GM12878 (cell line): Measurements from ENCODE around the gene SSBP1. TPM values are rescaled to one million over a fixed set of nuclear protein-coding genes. Genes with fewer than 3 reads are reported as not detected.

Experiments used
- ATAC-seq: fragments of 200-7000 bp; cut with Tn5 transposase; 3 replicates; pipeline ENCODE4 v1.9.1; 2020; ENCODE audit warnings: mild to moderate bottlenecking, moderate library complexity
- BruUV-seq: library from RNA; stranded (reverse); fragments of 400-500 nt; replicated peaks from 2 replicates; lab custom pipeline; 2021; lab: Mats Ljungman, UMichigan
- CTCF ChIA-PET: fragments of 300-600 bp; sonication (Branson Sonifier 250); formaldehyde crosslinking; extraction: SDS; loops from one replicate; lab custom pipeline; 2021; ENCODE audit warnings: inconsistent platforms; lab: Yijun Ruan, JAX
- POLR2A ChIA-PET: fragments of 350-600 bp; formaldehyde crosslinking; extraction: SDS; loops from one replicate; lab custom pipeline; 2021; ENCODE audit warnings: inconsistent platforms; lab: Charles Lee
- RAD21 ChIA-PET: fragments of 300-600 bp; sonication (Branson Sonifier 250); formaldehyde crosslinking; loops from one replicate; lab custom pipeline; 2023; ENCODE audit warnings: antibody characterized with exemption; ENCODE audit not compliant: unreplicated experiment; lab: Charles Lee
- SMC1A ChIA-PET: fragments of 300-600 bp; sonication (Branson Sonifier 250); formaldehyde crosslinking; loops from one replicate; lab custom pipeline; 2023; ENCODE audit not compliant: unreplicated experiment, uncharacterized antibody; lab: Charles Lee
- DNase-seq: peaks from one replicate; pipeline ENCODE4 v3.0.0-alpha.2; 2011; ENCODE audit warnings: low read depth, low spot score
- FAIRE-seq: peaks from 3 replicates; lab custom pipeline; 2011; peaks lifted over from hg19 to GRCh38; lab: Jason Lieb, UNC
- H2AFZ ChIP-seq: 2 replicates; pipeline ENCODE4 v1.6.0; 2011; ENCODE audit warnings: low read depth, low read length, control low read depth; ENCODE audit not compliant: control insufficient read depth
- H3K27ac ChIP-seq: 2 replicates; pipeline ENCODE4 v1.5.1; 2011; ENCODE audit warnings: control low read depth; ENCODE audit not compliant: control insufficient read depth, insufficient read depth
- H3K27me3 ChIP-seq, 2 experiments: replicated peaks in 1 of 2; 2 replicates each; pipeline versions ENCODE4 v1.6.0 to v1.6.1; 2011; ENCODE audit warnings: low read length in 1 of 2; ENCODE audit not compliant: control insufficient read depth in 2 of 2, insufficient read depth in 2 of 2
- H3K36me3 ChIP-seq, 2 experiments: 2 replicates each; pipeline ENCODE4 v1.5.1; 2011; ENCODE audit warnings: low read length in 1 of 2; ENCODE audit not compliant: control insufficient read depth in 2 of 2, insufficient read depth in 2 of 2
- H3K4me1 ChIP-seq: 2 replicates; pipeline ENCODE4 v1.6.1; 2011; ENCODE audit warnings: mild to moderate bottlenecking, low read length, moderate library complexity, mixed read lengths; ENCODE audit not compliant: control insufficient read depth, insufficient read depth
- H3K4me2 ChIP-seq: 2 replicates; pipeline ENCODE4 v1.6.0; 2011; ENCODE audit warnings: control low read depth; ENCODE audit not compliant: control insufficient read depth, insufficient read depth
- H3K4me3 ChIP-seq: fragments of 200-600 bp; sonication (generic); 2 replicates; pipeline ENCODE4 v1.5.1; 2016
- H3K79me2 ChIP-seq: 2 replicates; pipeline ENCODE4 v1.6.0; 2011; ENCODE audit warnings: low read length; ENCODE audit not compliant: control insufficient read depth, insufficient read depth
- H3K9ac ChIP-seq: 2 replicates; pipeline ENCODE4 v1.8.0; 2011; ENCODE audit warnings: low read length, control low read depth, mixed read lengths; ENCODE audit not compliant: control insufficient read depth, insufficient read depth
- H3K9me3 ChIP-seq: replicated peaks from 3 replicates; pipeline ENCODE4 v1.5.1; 2011; ENCODE audit warnings: mild to moderate bottlenecking, low read length; ENCODE audit not compliant: control insufficient read depth, insufficient read depth
- H4K20me1 ChIP-seq: 2 replicates; pipeline ENCODE4 v1.6.0; 2011; ENCODE audit not compliant: control insufficient read depth, insufficient read depth
- BRCA1 ChIP-seq: IDR thresholded peaks from 2 replicates; pipeline ENCODE4 v1.6.1; 2011; ENCODE audit warnings: low read depth, low read length, improper control_type of control experiment
- JUNB ChIP-seq: IDR thresholded peaks from 2 replicates; pipeline ENCODE4 v1.6.1; 2016; ENCODE audit warnings: antibody characterized with exemption, mild to moderate bottlenecking
- MEF2A ChIP-seq: IDR thresholded peaks from 2 replicates; pipeline ENCODE4 v1.6.1; 2011; ENCODE audit warnings: low read depth, mild to moderate bottlenecking, low read length, moderate library complexity; ENCODE audit not compliant: insufficient read depth
- NR2C2 ChIP-seq: IDR thresholded peaks from 2 replicates; pipeline ENCODE4 v1.6.1; 2011; ENCODE audit warnings: borderline replicate concordance, low read depth; ENCODE audit not compliant: control insufficient read depth, insufficient read length
- SMAD5 ChIP-seq: IDR thresholded peaks from 2 replicates; pipeline ENCODE4 v1.6.1; 2016; ENCODE audit warnings: antibody characterized with exemption, low read depth
- SUZ12 ChIP-seq: fragments of 200-600 bp; sonication (generic); IDR thresholded peaks from one replicate; pipeline ENCODE4 v1.6.1; 2018; ENCODE audit warnings: antibody characterized with exemption, mild to moderate bottlenecking; ENCODE audit not compliant: unreplicated experiment
- WRNIP1 ChIP-seq: IDR thresholded peaks from 2 replicates; pipeline ENCODE4 v1.6.1; 2011; ENCODE audit warnings: low read depth, low read length, improper control_type of control experiment, borderline replicate concordance
- WGBS: methylation state at CpG from one replicate; pipeline ENCODE4 v1.1.6; 2016; ENCODE audit warnings: low lambda C conversion rate; ENCODE audit not compliant: insufficient replicate concordance, insufficient coverage; ENCODE audit errors: missing lambda C conversion rate; 5-methylcytosine and 5-hydroxymethylcytosine counted together
- in situ Hi-C: fragments of 300-500 bp; cut with MboI; formaldehyde crosslinking; loops from 9 replicates; pipeline ENCODE4 v1.14.3; 2018; ENCODE audit warnings: mixed read lengths
- intact Hi-C: fragments of 100-400 bp; cut with micrococcal nuclease; formaldehyde crosslinking; loops from one replicate; pipeline ENCODE4 v1.14.2; 2022; ENCODE audit not compliant: unreplicated experiment
- polyA plus RNA-seq, 11 experiments: library from polyadenylated mRNA; depleted of rRNA in 4 of 11; unstranded in 6 of 11; stranded (reverse) in 5 of 11; fragments of >200 nt; fragmentation: Nextera tagmentation in 4 of 11; fragmentation: Illumina TruSeq in 1 of 11; extraction: Ambion mirVana in 4 of 11; extraction: Trizol in 1 of 11; gene quantifications; 1 replicate in 1 of 11; 2 replicates in 10 of 11; pipeline versions ENCODE4 v1.2.1 to v1.2.3, GENCODE V29; 2011 to 2016; ENCODE audit warnings: inconsistent platforms in 2 of 11, missing spikeins in 2 of 11, low read depth in 1 of 11
- total RNA-seq, 4 experiments: library from RNA; depleted of rRNA in 3 of 4; stranded (reverse); fragments of >200 nt in 3 of 4; fragmentation: Illumina TruSeq in 1 of 4; extraction: Trizol in 1 of 4; gene quantifications; 2 replicates each; pipeline versions ENCODE4 v1.2.1 to v1.2.3, GENCODE V29; 2013 to 2021
- TF ChIP-seq, protein P1 (sequence below): IDR thresholded peaks from 2 replicates; pipeline ENCODE4 v1.6.1; 2012; ENCODE audit warnings: low read depth, low read length, improper control_type of control experiment
- TF ChIP-seq, protein P2 (sequence below): fragments of 450-650 bp; IDR thresholded peaks from 2 replicates; pipeline ENCODE4 v1.6.1; 2017; ENCODE audit warnings: borderline replicate concordance
- TF ChIP-seq, protein P3 (sequence below): fragments of 450-650 bp; IDR thresholded peaks from 2 replicates; pipeline ENCODE4 v1.6.1; 2017; ENCODE audit warnings: mild to moderate bottlenecking, low read depth, inconsistent platforms; ENCODE audit not compliant: poor library complexity, severe bottlenecking
- TF ChIP-seq, protein P4 (sequence below): IDR thresholded peaks from 2 replicates; pipeline ENCODE4 v1.6.1; 2012; ENCODE audit warnings: improper control_type of control experiment, low read depth, low read length; ENCODE audit not compliant: insufficient replicate concordance

The SSBP1 gene
- total and polyA plus RNA-seq, 10 of the 15 experiments (the other 5 are each of a cell fraction or from before 2014, with no cell fraction given), result 191 to 998 (median 418) TPM

DNA sequence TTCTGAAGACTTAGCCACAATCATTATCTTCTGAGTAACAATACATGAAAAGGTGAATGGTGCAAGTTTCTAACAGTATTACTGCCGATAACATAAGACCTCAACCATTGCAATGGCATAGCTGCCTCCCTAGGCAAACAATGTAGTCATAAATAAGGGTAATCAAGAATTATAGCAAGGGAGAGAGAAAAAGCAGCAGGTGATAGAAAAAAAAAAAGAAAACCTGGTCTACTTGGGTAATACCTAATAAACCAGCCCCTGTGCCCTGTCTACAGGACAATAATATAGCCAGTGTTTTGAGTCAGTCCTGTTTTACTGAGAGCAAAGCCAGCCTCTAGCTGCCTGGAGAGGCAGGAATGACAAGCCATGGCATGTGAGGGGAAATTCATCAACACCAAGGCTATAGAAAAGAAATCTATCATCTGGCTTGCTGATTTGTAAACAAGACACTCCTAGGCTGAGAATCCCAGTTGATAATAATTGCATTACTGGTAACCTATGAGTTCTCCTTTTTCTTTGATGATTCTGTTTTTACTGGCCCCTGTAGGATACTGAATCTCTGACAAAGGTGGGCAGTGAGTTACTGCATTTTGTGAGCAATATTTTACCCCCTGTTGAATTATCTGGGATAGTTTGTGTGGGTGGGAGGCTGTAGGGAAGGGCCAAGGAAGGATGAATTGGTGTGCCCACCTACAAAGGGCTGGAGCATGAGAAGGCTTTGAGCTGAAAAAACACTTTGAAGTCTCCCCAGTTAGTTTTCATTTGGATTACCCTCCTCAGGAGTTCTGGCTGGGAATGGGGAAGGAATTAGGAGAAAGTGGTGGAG, 31.7 kb upstream of the SSBP1 start:
- Histone ChIP-seq H3K9ac (no peak overlapping the region), H3K36me3 (no peaks in the 10 kb centered on the region), H3K4me2 (no peak overlapping the region), H4K20me1 (no peaks in the 10 kb centered on the region), H3K27me3 (peaks cover 0 to 2% of the 10 kb centered on the region in 2 experiments; a peak in 1 of 4 replicates), H3K4me1 (peaks cover 4% of the 10 kb centered on the region; the same call in 1 of the 2 replicates), H3K79me2 (0 out of 2 replicates have a peak, but pooled peaks cover under 1% of the 10 kb centered on the region), H2AFZ (no peak overlapping the region), H3K9me3 (no peaks in the 10 kb centered on the region), H3K27ac (no peak overlapping the region), H3K4me3 (no peak overlapping the region)
- POLR2A ChIA-PET, result no interaction called here
- no peak for FAIRE-seq
- ATAC-seq, result no peak
- DNase-seq, result no peak
- in situ Hi-C loops (no loop called here), intact Hi-C loops (no loop called here)
- RAD21 ChIA-PET, result no interaction called here
- SMC1A ChIA-PET, result interaction anchor here (0.9 to 2.2 kb wide), 2 partner anchors 10 to 26 kb away, joined by 3 to 5 read pairs; no protein-coding TSS in a partner anchor
- WGBS, result 83% methylated on average over 1 of the region's 1 CpG
- CTCF ChIA-PET, result interaction anchor here (1.1 to 1.2 kb wide), 2 partner anchors 9 to 20 kb away, joined by 3 read pairs; no protein-coding TSS in a partner anchor
- BruUV-seq, result no TSS peak
- TF ChIP-seq BRCA1, result no peak
- no peak for TF ChIP-seq JUNB
- TF ChIP-seq, protein P1, sequence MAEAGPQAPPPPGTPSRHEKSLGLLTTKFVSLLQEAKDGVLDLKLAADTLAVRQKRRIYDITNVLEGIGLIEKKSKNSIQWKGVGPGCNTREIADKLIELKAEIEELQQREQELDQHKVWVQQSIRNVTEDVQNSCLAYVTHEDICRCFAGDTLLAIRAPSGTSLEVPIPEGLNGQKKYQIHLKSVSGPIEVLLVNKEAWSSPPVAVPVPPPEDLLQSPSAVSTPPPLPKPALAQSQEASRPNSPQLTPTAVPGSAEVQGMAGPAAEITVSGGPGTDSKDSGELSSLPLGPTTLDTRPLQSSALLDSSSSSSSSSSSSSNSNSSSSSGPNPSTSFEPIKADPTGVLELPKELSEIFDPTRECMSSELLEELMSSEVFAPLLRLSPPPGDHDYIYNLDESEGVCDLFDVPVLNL, result no peak
- TF ChIP-seq SMAD5, result no peak
- no peak for TF ChIP-seq NR2C2
- TF ChIP-seq, protein P2, sequence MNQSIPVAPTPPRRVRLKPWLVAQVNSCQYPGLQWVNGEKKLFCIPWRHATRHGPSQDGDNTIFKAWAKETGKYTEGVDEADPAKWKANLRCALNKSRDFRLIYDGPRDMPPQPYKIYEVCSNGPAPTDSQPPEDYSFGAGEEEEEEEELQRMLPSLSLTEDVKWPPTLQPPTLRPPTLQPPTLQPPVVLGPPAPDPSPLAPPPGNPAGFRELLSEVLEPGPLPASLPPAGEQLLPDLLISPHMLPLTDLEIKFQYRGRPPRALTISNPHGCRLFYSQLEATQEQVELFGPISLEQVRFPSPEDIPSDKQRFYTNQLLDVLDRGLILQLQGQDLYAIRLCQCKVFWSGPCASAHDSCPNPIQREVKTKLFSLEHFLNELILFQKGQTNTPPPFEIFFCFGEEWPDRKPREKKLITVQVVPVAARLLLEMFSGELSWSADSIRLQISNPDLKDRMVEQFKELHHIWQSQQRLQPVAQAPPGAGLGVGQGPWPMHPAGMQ, result no peak
- no peak for TF ChIP-seq WRNIP1
- TF ChIP-seq, protein P3, sequence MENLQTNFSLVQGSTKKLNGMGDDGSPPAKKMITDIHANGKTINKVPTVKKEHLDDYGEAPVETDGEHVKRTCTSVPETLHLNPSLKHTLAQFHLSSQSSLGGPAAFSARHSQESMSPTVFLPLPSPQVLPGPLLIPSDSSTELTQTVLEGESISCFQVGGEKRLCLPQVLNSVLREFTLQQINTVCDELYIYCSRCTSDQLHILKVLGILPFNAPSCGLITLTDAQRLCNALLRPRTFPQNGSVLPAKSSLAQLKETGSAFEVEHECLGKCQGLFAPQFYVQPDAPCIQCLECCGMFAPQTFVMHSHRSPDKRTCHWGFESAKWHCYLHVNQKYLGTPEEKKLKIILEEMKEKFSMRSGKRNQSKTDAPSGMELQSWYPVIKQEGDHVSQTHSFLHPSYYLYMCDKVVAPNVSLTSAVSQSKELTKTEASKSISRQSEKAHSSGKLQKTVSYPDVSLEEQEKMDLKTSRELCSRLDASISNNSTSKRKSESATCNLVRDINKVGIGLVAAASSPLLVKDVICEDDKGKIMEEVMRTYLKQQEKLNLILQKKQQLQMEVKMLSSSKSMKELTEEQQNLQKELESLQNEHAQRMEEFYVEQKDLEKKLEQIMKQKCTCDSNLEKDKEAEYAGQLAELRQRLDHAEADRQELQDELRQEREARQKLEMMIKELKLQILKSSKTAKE, result no peak
- no peak for TF ChIP-seq SUZ12
- TF ChIP-seq MEF2A, result no peak
- TF ChIP-seq, protein P4, sequence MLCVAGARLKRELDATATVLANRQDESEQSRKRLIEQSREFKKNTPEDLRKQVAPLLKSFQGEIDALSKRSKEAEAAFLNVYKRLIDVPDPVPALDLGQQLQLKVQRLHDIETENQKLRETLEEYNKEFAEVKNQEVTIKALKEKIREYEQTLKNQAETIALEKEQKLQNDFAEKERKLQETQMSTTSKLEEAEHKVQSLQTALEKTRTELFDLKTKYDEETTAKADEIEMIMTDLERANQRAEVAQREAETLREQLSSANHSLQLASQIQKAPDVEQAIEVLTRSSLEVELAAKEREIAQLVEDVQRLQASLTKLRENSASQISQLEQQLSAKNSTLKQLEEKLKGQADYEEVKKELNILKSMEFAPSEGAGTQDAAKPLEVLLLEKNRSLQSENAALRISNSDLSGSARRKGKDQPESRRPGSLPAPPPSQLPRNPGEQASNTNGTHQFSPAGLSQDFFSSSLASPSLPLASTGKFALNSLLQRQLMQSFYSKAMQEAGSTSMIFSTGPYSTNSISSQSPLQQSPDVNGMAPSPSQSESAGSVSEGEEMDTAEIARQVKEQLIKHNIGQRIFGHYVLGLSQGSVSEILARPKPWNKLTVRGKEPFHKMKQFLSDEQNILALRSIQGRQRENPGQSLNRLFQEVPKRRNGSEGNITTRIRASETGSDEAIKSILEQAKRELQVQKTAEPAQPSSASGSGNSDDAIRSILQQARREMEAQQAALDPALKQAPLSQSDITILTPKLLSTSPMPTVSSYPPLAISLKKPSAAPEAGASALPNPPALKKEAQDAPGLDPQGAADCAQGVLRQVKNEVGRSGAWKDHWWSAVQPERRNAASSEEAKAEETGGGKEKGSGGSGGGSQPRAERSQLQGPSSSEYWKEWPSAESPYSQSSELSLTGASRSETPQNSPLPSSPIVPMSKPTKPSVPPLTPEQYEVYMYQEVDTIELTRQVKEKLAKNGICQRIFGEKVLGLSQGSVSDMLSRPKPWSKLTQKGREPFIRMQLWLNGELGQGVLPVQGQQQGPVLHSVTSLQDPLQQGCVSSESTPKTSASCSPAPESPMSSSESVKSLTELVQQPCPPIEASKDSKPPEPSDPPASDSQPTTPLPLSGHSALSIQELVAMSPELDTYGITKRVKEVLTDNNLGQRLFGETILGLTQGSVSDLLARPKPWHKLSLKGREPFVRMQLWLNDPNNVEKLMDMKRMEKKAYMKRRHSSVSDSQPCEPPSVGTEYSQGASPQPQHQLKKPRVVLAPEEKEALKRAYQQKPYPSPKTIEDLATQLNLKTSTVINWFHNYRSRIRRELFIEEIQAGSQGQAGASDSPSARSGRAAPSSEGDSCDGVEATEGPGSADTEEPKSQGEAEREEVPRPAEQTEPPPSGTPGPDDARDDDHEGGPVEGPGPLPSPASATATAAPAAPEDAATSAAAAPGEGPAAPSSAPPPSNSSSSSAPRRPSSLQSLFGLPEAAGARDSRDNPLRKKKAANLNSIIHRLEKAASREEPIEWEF, result no peak
